Right lobe of liver (tissue), 6 donors: ENCODE measurements around the gene GTF2A1L. TPM values are rescaled to one million over a fixed set of nuclear protein-coding genes. Genes with fewer than 3 reads are reported as not detected.

Experiments used
- ATAC-seq, 4 donors: fragments of 200-7000 bp; cut with Tn5 transposase; one replicate each; pipeline ENCODE4 v1.9.1; 2020; ENCODE audit warnings: mild to moderate bottlenecking in 4 of 4, moderate library complexity in 4 of 4
- DNase-seq, 3 donors: peaks; one replicate each; pipeline ENCODE4 v3.0.0-alpha.2; 2020
- H3K27ac ChIP-seq, 3 donors: fragments of 200-600 bp; one replicate each; pipeline ENCODE4 v1.8.0; 2022
- H3K27me3 ChIP-seq, 2 donors: fragments of 200-600 bp; one replicate each; pipeline ENCODE4 v1.8.0; 2022
- H3K36me3 ChIP-seq, 4 donors: fragments of 200-600 bp; sonication (generic) in 1 of 4; one replicate each; pipeline versions ENCODE4 v1.5.1 to v1.8.0; 2017 to 2022; ENCODE audit warnings: control low read depth in 1 of 4
- H3K4me1 ChIP-seq, 4 donors: fragments of 200-600 bp; sonication (generic) in 1 of 4; one replicate each; pipeline versions ENCODE4 v1.5.1 to v1.8.0; 2017 to 2022; ENCODE audit warnings: control low read depth in 1 of 4
- H3K4me3 ChIP-seq, 3 donors: fragments of 200-600 bp; one replicate each; pipeline ENCODE4 v1.8.0; 2022
- H3K9me3 ChIP-seq, 4 donors: fragments of 200-600 bp; sonication (generic) in 1 of 4; one replicate each; pipeline versions ENCODE4 v1.5.1 to v1.8.0; 2017 to 2022; ENCODE audit warnings: control low read depth in 1 of 4
- CTCF ChIP-seq, 4 donors: fragments of 200-600 bp in 3 of 4; fragments of 450-650 bp in 1 of 4; IDR thresholded peaks; one replicate each; pipeline versions ENCODE4 v1.5.1 to v1.8.0; 2016 to 2022; ENCODE audit warnings: antibody characterized with exemption in 4 of 4, mild to moderate bottlenecking in 2 of 4
- POLR2A ChIP-seq: fragments of 450-650 bp; IDR thresholded peaks from one replicate; pipeline ENCODE4 v1.6.1; 2017; ENCODE audit warnings: antibody characterized with exemption, mild to moderate bottlenecking
- WGBS: methylation state at CpG from one replicate; pipeline ENCODE4 v1.1.6; 2018; ENCODE audit warnings: low coverage, low lambda C conversion rate; ENCODE audit not compliant: insufficient coverage; ENCODE audit errors: missing lambda C conversion rate; 5-methylcytosine and 5-hydroxymethylcytosine counted together
- intact Hi-C, 2 donors: fragments of 100-400 bp; cut with DNase I; formaldehyde crosslinking; loops; one replicate each; pipeline versions ENCODE4 v1.11.2 to v1.14.1; 2022
- total RNA-seq, 6 experiments: library from RNA; depleted of rRNA in 2 of 6; stranded (reverse); fragments of >200 nt in 2 of 6; fragmentation: NEBNext Ultra II Directional in 3 of 6; extraction: Animal tissue kit (Norgen Biotek cat#: 25700) in 3 of 6; gene quantifications; one replicate each; pipeline versions ENCODE4 v1.1.0 to v1.2.4, GENCODE V29; 2016 to 2023
- donor health status: DM: no; HTN: yes; CAD: no.
- donor health status: DM: no; HTN: no; CAD: no.
- donor health status: DM: no; HTN: no; CAD: no.
- donor health status: DM: no; HTN: yes; CAD: no.
- donor health status: DM: no; HTN: yes; CAD: no.

The GTF2A1L gene
- total RNA-seq, 6 experiments from 2014 or later, result 0.58 to 0.66 TPM; not detected in 4

- H3K4me3 ChIP-seq, result no peak overlapping the region
- no peaks in the 10 kb centered on the region for H3K36me3 ChIP-seq
- WGBS, result 67% methylated on average over 9 of the region's 9 CpGs
- intact Hi-C loops, result no loop called here
- DNase-seq (no peak), ATAC-seq (no peak)
- no peak overlapping the region for H3K27ac ChIP-seq
- H3K4me1 ChIP-seq, result no peaks in the 10 kb centered on the region
- no peaks in the 10 kb centered on the region for H3K27me3 ChIP-seq
- no peaks in the 10 kb centered on the region for H3K9me3 ChIP-seq
- TF ChIP-seq CTCF (IDR thresholded peaks at IDR 0.05), result no peak
- TF ChIP-seq POLR2A, result no peak
Observed at GRCh38 chr2:48574353-48575287, 43.0 kb upstream of the GTF2A1L start.

- Histone ChIP-seq H3K4me3 (no peak overlapping the region), H3K36me3 (no peaks in the 10 kb centered on the region), H3K4me1 (no peaks in the 10 kb centered on the region), H3K9me3 (no peaks in the 10 kb centered on the region), H3K27me3 (no peaks in the 10 kb centered on the region), H3K27ac (no peak overlapping the region)
- TF ChIP-seq POLR2A, result no peak
- no peak for TF ChIP-seq CTCF (IDR thresholded peaks at IDR 0.05)
- DNase-seq (no peak), ATAC-seq (no peak)
- intact Hi-C loops, result no loop called here
- WGBS, result 60% methylated on average over 4 of the region's 4 CpGs
Observed at GRCh38 chr2:48578313-48578712, 39.3 kb upstream of the GTF2A1L start.

- DNase-seq, result no peak
- no peak overlapping the region for H3K27ac ChIP-seq
- TF ChIP-seq CTCF (IDR thresholded peaks at IDR 0.05) (no peak), POLR2A (no peak)
- H3K36me3 ChIP-seq, result no peaks in the 10 kb centered on the region
- no peaks in the 10 kb centered on the region for H3K9me3 ChIP-seq
- no peak for ATAC-seq
- intact Hi-C loops, result no loop called here
- H3K27me3 ChIP-seq, result no peaks in the 10 kb centered on the region
- H3K4me3 ChIP-seq, result no peak overlapping the region
- no peaks in the 10 kb centered on the region for H3K4me1 ChIP-seq
- 100% methylated on average over 3 of the region's 3 CpGs for WGBS
Observed at GRCh38 chr2:48583961-48584360, 33.7 kb upstream of the GTF2A1L start.

- H3K36me3 ChIP-seq, result no peaks in the 10 kb centered on the region
- no peak overlapping the region for H3K4me3 ChIP-seq
- TF ChIP-seq POLR2A (no peak), CTCF (IDR thresholded peaks at IDR 0.05) (no peak)
- no peaks in the 10 kb centered on the region for H3K27me3 ChIP-seq
- H3K9me3 ChIP-seq, result no peaks in the 10 kb centered on the region
- H3K27ac ChIP-seq, result no peak overlapping the region
- H3K4me1 ChIP-seq, result no peaks in the 10 kb centered on the region
- intact Hi-C loops, result no loop called here
- 87% methylated on average over 4 of the region's 4 CpGs for WGBS
- DNase-seq (no peak), ATAC-seq (no peak)
Observed at GRCh38 chr2:48584551-48584950, 33.1 kb upstream of the GTF2A1L start.
